H9 (cell line): ENCODE results near the gene VAV2. TPM values are rescaled to one million over a fixed set of nuclear protein-coding genes. Genes with fewer than 3 reads are reported as not detected.

Experiments used
- DNase-seq: peaks from one replicate; pipeline ENCODE4 v3.0.0-alpha.2; 2017
- H2AFZ ChIP-seq: one replicate; pipeline ENCODE4 v1.6.1; 2013; ENCODE audit warnings: mild to moderate bottlenecking, low read length, control low read depth, moderate library complexity
- H2AK5ac ChIP-seq: 2 replicates; pipeline ENCODE4 v1.6.1; 2013; ENCODE audit warnings: low read length, control low read depth, mixed read lengths; ENCODE audit not compliant: insufficient read length
- H2BK120ac ChIP-seq: one replicate; pipeline ENCODE4 v1.6.1; 2013; ENCODE audit warnings: low read depth, mild to moderate bottlenecking, low read length, control low read depth, inconsistent platforms; ENCODE audit not compliant: poor library complexity, severe bottlenecking
- H2BK12ac ChIP-seq: 2 replicates; pipeline ENCODE4 v1.6.1; 2013; ENCODE audit warnings: low read length, control low read depth, mixed read lengths, low read depth; ENCODE audit not compliant: insufficient read length
- H2BK15ac ChIP-seq: 2 replicates; pipeline ENCODE4 v1.6.1; 2013; ENCODE audit warnings: low read depth, low read length, control low read depth
- H2BK20ac ChIP-seq: one replicate; pipeline ENCODE4 v1.6.1; 2013; ENCODE audit warnings: low read depth, mild to moderate bottlenecking, low read length, control low read depth, inconsistent platforms; ENCODE audit not compliant: poor library complexity, severe bottlenecking
- H2BK5ac ChIP-seq: 2 replicates; pipeline ENCODE4 v1.6.1; 2013; ENCODE audit warnings: low read length, control low read depth, mixed read lengths; ENCODE audit not compliant: insufficient read length
- H3K14ac ChIP-seq: 2 replicates; pipeline ENCODE4 v1.6.1; 2013; ENCODE audit warnings: low read length, control low read depth; ENCODE audit not compliant: insufficient read depth
- H3K18ac ChIP-seq: 2 replicates; pipeline ENCODE4 v1.6.1; 2013; ENCODE audit warnings: low read depth, mild to moderate bottlenecking, mixed read lengths, low read length, control low read depth; ENCODE audit not compliant: insufficient read length
- H3K23ac ChIP-seq: 2 replicates; pipeline ENCODE4 v1.6.1; 2013; ENCODE audit warnings: low read length, control low read depth, mixed read lengths, low read depth; ENCODE audit not compliant: insufficient read length
- H3K23me2 ChIP-seq: 2 replicates; pipeline ENCODE4 v1.6.1; 2013; ENCODE audit warnings: low read depth, mild to moderate bottlenecking, mixed read lengths, low read length, control low read depth; ENCODE audit not compliant: insufficient read length, poor library complexity, severe bottlenecking
- H3K27ac ChIP-seq: 2 replicates; pipeline ENCODE4 v1.5.1; 2013; ENCODE audit warnings: low read length, control low read depth, mixed read lengths, low read depth; ENCODE audit not compliant: insufficient read length
- H3K27me3 ChIP-seq: 2 replicates; pipeline ENCODE4 v1.6.1; 2013; ENCODE audit warnings: low read length, control low read depth, inconsistent platforms; ENCODE audit not compliant: insufficient read depth
- H3K4ac ChIP-seq: 2 replicates; pipeline ENCODE4 v1.6.1; 2013; ENCODE audit warnings: low read depth, mild to moderate bottlenecking, control low read depth, inconsistent platforms, low read length, moderate library complexity
- H3K4me1 ChIP-seq: 2 replicates; pipeline ENCODE4 v1.6.1; 2013; ENCODE audit warnings: low read length, control low read depth, inconsistent platforms; ENCODE audit not compliant: insufficient read depth
- H3K4me2 ChIP-seq: 2 replicates; pipeline ENCODE4 v1.6.1; 2013; ENCODE audit warnings: low read length, control low read depth, mixed read lengths; ENCODE audit not compliant: insufficient read length, insufficient read depth
- H3K56ac ChIP-seq: 2 replicates; pipeline ENCODE4 v1.6.1; 2013; ENCODE audit warnings: low read depth, mild to moderate bottlenecking, mixed read lengths, low read length, control low read depth; ENCODE audit not compliant: insufficient read length
- H3K79me1 ChIP-seq: 2 replicates; pipeline ENCODE4 v1.6.1; 2013; ENCODE audit warnings: low read depth, mild to moderate bottlenecking, moderate library complexity, low read length, control low read depth, inconsistent platforms; ENCODE audit not compliant: insufficient read depth, poor library complexity, severe bottlenecking
- H3K79me2 ChIP-seq: 2 replicates; pipeline ENCODE4 v1.6.1; 2013; ENCODE audit warnings: low read length, control low read depth, inconsistent platforms; ENCODE audit not compliant: insufficient read depth
- H3K9ac ChIP-seq: 2 replicates; pipeline ENCODE4 v1.6.1; 2013; ENCODE audit warnings: low read length, control low read depth, mixed read lengths; ENCODE audit not compliant: insufficient read length; ENCODE audit errors: extremely low read depth
- H3K9me3 ChIP-seq: one replicate; pipeline ENCODE4 v1.6.1; 2013; ENCODE audit warnings: low read depth, low read length, inconsistent platforms; ENCODE audit not compliant: control insufficient read depth
- H3T11ph ChIP-seq: one replicate; pipeline ENCODE4 v1.6.1; 2013; ENCODE audit warnings: mild to moderate bottlenecking, low read length, control low read depth, inconsistent platforms
- H4K20me1 ChIP-seq: one replicate; pipeline ENCODE4 v1.6.1; 2013; ENCODE audit not compliant: control insufficient read depth, insufficient read length, insufficient read depth
- H4K5ac ChIP-seq: 2 replicates; pipeline ENCODE4 v1.6.1; 2013; ENCODE audit warnings: low read depth, mild to moderate bottlenecking, mixed read lengths, low read length, control low read depth; ENCODE audit not compliant: insufficient read length
- H4K8ac ChIP-seq: replicated peaks from 2 replicates; pipeline ENCODE4 v1.6.1; 2013; ENCODE audit warnings: low read length, control low read depth, mixed read lengths, low read depth; ENCODE audit not compliant: insufficient read length
- H4K91ac ChIP-seq: 2 replicates; pipeline ENCODE4 v1.6.1; 2013; ENCODE audit warnings: low read depth, mild to moderate bottlenecking, moderate library complexity, mixed read lengths, low read length, control low read depth; ENCODE audit not compliant: insufficient read length
- H3K27ac Mint-ChIP-seq, 3 experiments: 2 replicates in 2 of 3; 3 replicates in 1 of 3; pipeline ENCODE4 v1.8.0; 2020 to 2021; ENCODE audit warnings: mixed read lengths in 3 of 3, mild to moderate bottlenecking in 1 of 3, moderate library complexity in 1 of 3
- H3K27me3 Mint-ChIP-seq: 2 replicates; pipeline ENCODE4 v1.8.0; 2021; ENCODE audit warnings: low read depth, mild to moderate bottlenecking, moderate library complexity, mixed read lengths
- H3K36me3 Mint-ChIP-seq, 3 experiments: 2 replicates in 2 of 3; 3 replicates in 1 of 3; pipeline ENCODE4 v1.8.0; 2020 to 2021; ENCODE audit warnings: low read depth in 3 of 3, mixed read lengths in 3 of 3; ENCODE audit not compliant: insufficient read depth in 1 of 3
- H3K4me1 Mint-ChIP-seq, 2 experiments: 2 replicates each; pipeline ENCODE4 v1.8.0; 2020; ENCODE audit warnings: mixed read lengths in 2 of 2
- H3K4me3 Mint-ChIP-seq, 2 experiments: 2 replicates in 1 of 2; 3 replicates in 1 of 2; pipeline ENCODE4 v1.8.0; 2020 to 2021; ENCODE audit warnings: mild to moderate bottlenecking in 2 of 2, mixed read lengths in 2 of 2, moderate library complexity in 1 of 2
- H3K9me3 Mint-ChIP-seq, 2 experiments: 2 replicates in 1 of 2; 3 replicates in 1 of 2; pipeline ENCODE4 v1.8.0; 2020; ENCODE audit warnings: mild to moderate bottlenecking in 2 of 2, mixed read lengths in 2 of 2, moderate library complexity in 1 of 2
- WGBS: extraction: QIAGEN DNeasy Blood & Tissue Kit; methylation state at CpG from one replicate; pipeline ENCODE4 v1.1.7; 2013; ENCODE audit warnings: missing lambda C conversion rate, low lambda C conversion rate, mixed read lengths; ENCODE audit not compliant: insufficient read length; ENCODE audit errors: extremely low coverage; 5-methylcytosine and 5-hydroxymethylcytosine counted together
- total RNA-seq: library from RNA; stranded (reverse); gene quantifications from 2 replicates; pipeline ENCODE4 v1.2.1, GENCODE V29; 2021
- TF ChIP-seq, protein P1 (sequence below): fragments of 200-600 bp; sonication (generic); conservative IDR thresholded peaks from 3 replicates; pipeline ENCODE4 v1.8.0; 2021; ENCODE audit warnings: antibody characterized with exemption, mild to moderate bottlenecking

The VAV2 gene
- total RNA-seq, 1 experiment from 2014 or later = 58.7 TPM

DNA sequence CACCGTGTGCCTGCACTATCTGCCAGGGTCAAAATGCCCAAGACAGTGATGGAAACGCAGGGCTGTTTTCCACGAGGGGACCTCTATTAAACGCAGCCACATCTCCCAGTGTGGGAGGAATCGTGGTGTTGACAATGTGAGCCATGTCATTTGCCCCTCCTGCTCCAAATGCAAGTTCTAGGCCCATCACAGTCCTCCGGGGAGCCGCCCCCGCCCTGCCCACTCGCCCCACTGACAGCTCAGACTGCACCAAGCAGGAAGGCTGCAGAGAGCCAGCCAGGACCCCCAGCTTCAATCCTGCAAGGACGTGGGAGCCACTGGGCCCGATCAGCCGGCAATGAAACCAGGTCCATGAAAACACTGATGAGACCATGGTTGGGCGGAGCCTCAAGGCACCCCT, 85.9 kb downstream of the VAV2 start:
- Histone ChIP-seq H3K27ac (no peak overlapping the region), H2BK15ac (no peak overlapping the region), H3K56ac (no peak overlapping the region), H3K4me1 (no peaks in the 10 kb centered on the region), H3K27me3 (no peaks in the 10 kb centered on the region), H2BK5ac (no peak overlapping the region), H4K8ac (no peak overlapping the region), H3K9me3 (no peaks in the 10 kb centered on the region), H3T11ph (no peak overlapping the region), H3K23ac (no peak overlapping the region), H4K20me1 (no peaks in the 10 kb centered on the region), H3K18ac (no peak overlapping the region), H3K79me2 (peaks cover 3% of the 10 kb centered on the region), H3K4me2 (no peak overlapping the region), H3K14ac (no peak overlapping the region), H2BK20ac (no peak overlapping the region), H2BK12ac (no peak overlapping the region), H3K23me2 (peaks cover 3% of the 10 kb centered on the region), H3K4ac (no peak overlapping the region), H4K91ac (no peak overlapping the region), H4K5ac (no peak overlapping the region), H2AFZ (no peak overlapping the region), H3K79me1 (no peaks in the 10 kb centered on the region), H2BK120ac (no peak overlapping the region), H2AK5ac (no peak overlapping the region), H3K9ac (no peak overlapping the region)
- Mint-ChIP-seq H3K4me3 (no peak overlapping the region), H3K9me3 (no peaks in the 10 kb centered on the region; a peak in 1 of 5 replicates), H3K4me1 (peaks cover 7 to 15% of the 10 kb centered on the region in 2 experiments; a peak in 3 of 4 replicates), H3K27ac (peak overlapping the region in 1 of 3 experiments; percentile 77; a peak in 1 of 7 replicates), H3K36me3 (peaks cover 0 to 3% (median 0%) of the 10 kb centered on the region in 3 experiments; a peak in 1 of 7 replicates), H3K27me3 (no peaks in the 10 kb centered on the region)
- TF ChIP-seq, protein P1, sequence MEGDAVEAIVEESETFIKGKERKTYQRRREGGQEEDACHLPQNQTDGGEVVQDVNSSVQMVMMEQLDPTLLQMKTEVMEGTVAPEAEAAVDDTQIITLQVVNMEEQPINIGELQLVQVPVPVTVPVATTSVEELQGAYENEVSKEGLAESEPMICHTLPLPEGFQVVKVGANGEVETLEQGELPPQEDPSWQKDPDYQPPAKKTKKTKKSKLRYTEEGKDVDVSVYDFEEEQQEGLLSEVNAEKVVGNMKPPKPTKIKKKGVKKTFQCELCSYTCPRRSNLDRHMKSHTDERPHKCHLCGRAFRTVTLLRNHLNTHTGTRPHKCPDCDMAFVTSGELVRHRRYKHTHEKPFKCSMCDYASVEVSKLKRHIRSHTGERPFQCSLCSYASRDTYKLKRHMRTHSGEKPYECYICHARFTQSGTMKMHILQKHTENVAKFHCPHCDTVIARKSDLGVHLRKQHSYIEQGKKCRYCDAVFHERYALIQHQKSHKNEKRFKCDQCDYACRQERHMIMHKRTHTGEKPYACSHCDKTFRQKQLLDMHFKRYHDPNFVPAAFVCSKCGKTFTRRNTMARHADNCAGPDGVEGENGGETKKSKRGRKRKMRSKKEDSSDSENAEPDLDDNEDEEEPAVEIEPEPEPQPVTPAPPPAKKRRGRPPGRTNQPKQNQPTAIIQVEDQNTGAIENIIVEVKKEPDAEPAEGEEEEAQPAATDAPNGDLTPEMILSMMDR = no peak
- DNase-seq = no peak
- WGBS = no CpG with 5 or more reads among the region's 13 CpGs
